ENCODE data around the gene SMG6.
A peak's percentile ranks its signal among the peaks of the same experiment; 100 is the strongest.

The SMG6 gene

DNA sequence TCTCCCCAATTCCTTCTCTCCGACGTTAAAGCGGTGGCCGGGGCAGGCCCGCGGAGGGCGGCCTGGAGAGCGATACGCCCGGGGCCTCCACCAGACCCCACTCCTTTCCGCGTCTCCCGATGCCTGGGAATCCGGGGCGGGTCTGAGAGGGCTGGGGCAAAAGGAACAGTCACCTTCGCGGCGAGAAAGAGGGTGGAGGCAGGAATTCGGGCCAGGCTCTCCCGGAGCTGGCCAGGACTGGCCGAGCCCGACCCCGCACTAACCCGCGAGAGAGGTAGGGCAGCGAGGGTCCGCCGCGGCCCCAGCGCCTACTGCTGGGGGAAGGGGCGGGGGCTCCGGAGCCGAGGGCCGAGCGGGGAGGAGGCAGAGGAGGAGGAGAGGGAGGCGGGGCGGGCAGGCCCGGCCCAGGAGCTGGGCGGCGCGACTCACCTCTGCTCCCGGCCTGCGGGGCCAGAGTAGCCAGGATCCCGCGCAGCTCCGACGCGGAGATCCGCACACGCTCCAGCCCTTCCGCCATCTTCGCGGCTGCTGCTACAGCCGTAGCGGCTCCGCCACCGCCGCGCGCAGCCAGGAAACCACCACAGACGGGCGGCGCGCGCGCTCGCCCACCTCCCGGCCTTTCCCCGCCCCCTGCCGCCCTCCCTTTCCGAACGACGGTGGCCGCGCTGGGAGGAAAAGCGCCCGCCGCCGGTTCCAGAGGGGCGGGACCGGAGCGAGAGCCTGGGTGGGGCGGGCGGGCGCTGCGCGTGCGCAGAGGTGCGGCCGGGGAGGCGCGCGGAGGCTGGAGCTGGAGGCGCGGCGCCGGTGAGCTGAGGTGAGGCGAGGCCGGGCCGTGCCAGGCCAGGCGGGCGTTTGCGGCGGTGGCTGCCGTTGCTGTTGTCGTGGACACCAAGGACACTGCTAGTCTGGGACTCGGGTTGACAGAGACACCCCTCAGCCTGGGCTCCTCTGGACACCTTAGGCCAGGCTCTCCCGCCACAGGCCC, at the start of gene SMG6, which contains the start of gene SRR (continued):
- TF ChIP-seq ZNF423 (tag by site-specific recombination; IDR thresholded peaks at IDR 0.05) (no peak), ZEB2 (tag by site-specific recombination; IDR thresholded peaks at IDR 0.05) (peak; percentile 88), ZBTB49 (tag by site-specific recombination; IDR thresholded peaks at IDR 0.05; ENCODE audit: low read depth) (no peak), ZNF529 (tag by site-specific recombination; IDR thresholded peaks at IDR 0.05; ENCODE audit: insufficient replicate concordance) (no peak), WT1 (tag by site-specific recombination; IDR thresholded peaks at IDR 0.05) (peak; percentile 46), ZNF626 (tag by site-specific recombination; IDR thresholded peaks at IDR 0.05) (no peak), ZNF629 (tag by site-specific recombination; IDR thresholded peaks at IDR 0.05) (peak; percentile 10; the same call in 1 of the 2 replicates), ZNF548 (tag by site-specific recombination; IDR thresholded peaks at IDR 0.05) (no peak), SP2 (tag by site-specific recombination; IDR thresholded peaks at IDR 0.05) (peak; percentile 82), ZNF391 (tag by site-specific recombination; IDR thresholded peaks at IDR 0.05; ENCODE audit: borderline replicate concordance, low read depth) (no peak), SALL2 (tag by site-specific recombination; IDR thresholded peaks at IDR 0.05; ENCODE audit: borderline replicate concordance) (no peak), ZNF335 (tag by site-specific recombination; conservative IDR thresholded peaks at IDR 0.05) (peak; percentile 87), ZNF48 (tag by site-specific recombination; IDR thresholded peaks at IDR 0.05) (no peak), HOXC10 (CRISPR knock-in tag; IDR thresholded peaks at IDR 0.05) (no peak), ZNF138 (tag by site-specific recombination; IDR thresholded peaks at IDR 0.05; ENCODE audit: borderline replicate concordance) (no peak), ZNF350 (tag by site-specific recombination; IDR thresholded peaks at IDR 0.05) (no peak), ZNF23 (tag by site-specific recombination; IDR thresholded peaks at IDR 0.05; ENCODE audit: borderline replicate concordance) (no peak), ZNF654 (tag by site-specific recombination; IDR thresholded peaks at IDR 0.05; ENCODE audit: low read depth) (no peak), ZNF561 (tag by site-specific recombination; IDR thresholded peaks at IDR 0.05; ENCODE audit: borderline replicate concordance) (peak; percentile 93), ZNF623 (tag by site-specific recombination; IDR thresholded peaks at IDR 0.05) (no peak), ZNF521 (tag by site-specific recombination; IDR thresholded peaks at IDR 0.05) (no peak), ZNF292 (tag by site-specific recombination; IDR thresholded peaks at IDR 0.05; ENCODE audit: borderline replicate concordance, low read depth) (no peak), SETDB1 (IDR thresholded peaks at IDR 0.05; ENCODE audit: insufficient read length, low read length) (no peak), ZNF324 (tag by site-specific recombination; IDR thresholded peaks at IDR 0.05) (peak; percentile 43; the same call in 1 of the 2 replicates), ZNF792 (tag by site-specific recombination; IDR thresholded peaks at IDR 0.05) (no peak), ZNF302 (tag by site-specific recombination; IDR thresholded peaks at IDR 0.05; ENCODE audit: low read depth) (no peak), ZNF558 (tag by site-specific recombination; IDR thresholded peaks at IDR 0.05) (no peak), KLF16 (tag by site-specific recombination; IDR thresholded peaks at IDR 0.05) (no peak; the same call in none of the 2 replicates), ZNF157 (tag by site-specific recombination; IDR thresholded peaks at IDR 0.05) (no peak), ZNF341 (tag by site-specific recombination; IDR thresholded peaks at IDR 0.05; ENCODE audit: low read depth) (peak; percentile 28; the same call in 1 of the 2 replicates), ZNF362 (tag by site-specific recombination; IDR thresholded peaks at IDR 0.05) (0 out of 2 replicates have a peak, but pooled peaks have one; percentile 65), ZNF404 (tag by site-specific recombination; IDR thresholded peaks at IDR 0.05) (no peak), ZNF510 (tag by site-specific recombination; IDR thresholded peaks at IDR 0.05; ENCODE audit: insufficient replicate concordance) (no peak), ZNF830 (tag by site-specific recombination; IDR thresholded peaks at IDR 0.05; ENCODE audit: low read depth) (no peak), ZNF239 (tag by site-specific recombination; IDR thresholded peaks at IDR 0.05) (no peak)
- TF ChIP-seq, protein P1, sequence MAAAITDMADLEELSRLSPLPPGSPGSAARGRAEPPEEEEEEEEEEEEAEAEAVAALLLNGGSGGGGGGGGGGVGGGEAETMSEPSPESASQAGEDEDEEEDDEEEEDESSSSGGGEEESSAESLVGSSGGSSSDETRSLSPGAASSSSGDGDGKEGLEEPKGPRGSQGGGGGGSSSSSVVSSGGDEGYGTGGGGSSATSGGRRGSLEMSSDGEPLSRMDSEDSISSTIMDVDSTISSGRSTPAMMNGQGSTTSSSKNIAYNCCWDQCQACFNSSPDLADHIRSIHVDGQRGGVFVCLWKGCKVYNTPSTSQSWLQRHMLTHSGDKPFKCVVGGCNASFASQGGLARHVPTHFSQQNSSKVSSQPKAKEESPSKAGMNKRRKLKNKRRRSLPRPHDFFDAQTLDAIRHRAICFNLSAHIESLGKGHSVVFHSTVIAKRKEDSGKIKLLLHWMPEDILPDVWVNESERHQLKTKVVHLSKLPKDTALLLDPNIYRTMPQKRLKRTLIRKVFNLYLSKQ (tag by site-specific recombination; IDR thresholded peaks at IDR 0.05; ENCODE audit: borderline replicate concordance) = no peak
